HG02623 (cell line): ENCODE measurements around the gene SLC25A38.

Source experiments
- ATAC-seq: cut with Tn5 transposase; IDR thresholded peaks from one replicate; pipeline ENCODE4 v1.9.1; 2021; ENCODE audit warnings: moderate library complexity; ENCODE audit not compliant: unreplicated experiment

Gene SLC25A38

DNA sequence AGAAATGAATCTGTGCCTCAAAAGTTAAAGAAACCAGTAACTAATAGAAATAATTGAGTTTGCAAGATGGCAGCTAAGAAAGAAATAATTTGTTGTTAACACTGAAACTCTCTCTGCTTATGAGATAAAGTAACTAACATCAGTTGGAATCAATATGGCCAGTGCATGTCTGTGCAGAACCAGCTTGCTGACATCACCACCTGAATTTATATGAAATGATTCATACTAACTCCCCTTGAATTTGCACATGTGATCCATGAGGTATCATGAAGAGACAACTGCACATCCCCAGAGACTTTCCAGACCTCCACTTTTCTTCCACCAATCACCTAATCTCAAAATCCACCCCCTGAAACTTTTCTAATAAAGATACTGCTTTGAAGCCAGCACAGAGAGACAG is 10.3 kb upstream of the SLC25A38 start:
- ATAC-seq: no peak

DNA sequence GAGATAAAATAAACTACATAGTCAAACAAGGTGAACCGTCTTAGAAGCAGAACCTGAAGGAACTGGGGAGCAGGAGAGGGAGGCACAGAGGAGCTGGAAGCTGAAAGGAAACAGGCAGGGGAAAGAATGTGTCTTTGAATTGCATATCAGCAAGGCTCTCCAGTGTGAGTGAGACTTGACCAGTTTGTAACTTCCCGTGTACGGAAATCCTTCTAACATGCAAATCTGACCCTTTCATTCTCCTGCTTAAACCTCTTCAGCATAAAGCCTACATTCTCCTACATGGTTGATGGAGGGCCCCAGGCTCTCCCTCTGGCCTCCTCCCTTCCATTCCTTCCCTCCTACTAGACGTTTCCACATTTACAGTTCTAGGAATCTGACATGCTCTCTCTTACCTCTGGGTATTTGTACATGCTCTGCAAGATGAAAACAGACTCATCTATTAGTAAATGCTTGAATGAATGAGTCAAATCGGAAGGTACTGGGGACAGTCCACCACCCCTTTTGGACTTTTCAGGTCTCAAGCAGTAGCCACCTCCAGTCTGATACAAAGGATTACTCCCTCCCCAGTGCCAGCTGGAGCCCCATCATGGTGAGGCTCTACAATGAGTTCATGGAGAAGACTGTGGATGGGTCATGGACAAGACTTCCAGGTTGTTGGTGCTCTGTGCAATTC is 6.1 kb upstream of the SLC25A38 start:
- ATAC-seq: no peak

DNA sequence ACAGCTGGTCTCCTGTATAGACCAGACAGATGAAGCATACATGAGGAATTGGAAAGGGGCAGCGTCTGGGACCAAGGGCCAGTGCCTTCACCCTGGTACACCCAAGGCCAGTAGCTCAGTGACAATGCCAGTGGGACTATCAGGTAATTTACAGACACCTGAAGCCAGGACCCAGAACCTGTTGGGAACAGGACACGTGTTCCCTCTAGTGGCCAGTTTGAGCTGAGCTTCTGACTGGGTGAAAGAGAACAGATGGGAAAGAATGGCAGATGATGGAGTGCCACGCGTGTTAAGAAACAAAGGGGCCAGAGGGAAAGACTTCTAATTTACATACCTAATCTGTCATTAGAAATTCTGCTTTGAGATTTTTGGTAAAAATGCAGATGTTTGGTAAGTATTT is 5.1 kb upstream of the SLC25A38 start:
- peak; percentile 76 for ATAC-seq

DNA sequence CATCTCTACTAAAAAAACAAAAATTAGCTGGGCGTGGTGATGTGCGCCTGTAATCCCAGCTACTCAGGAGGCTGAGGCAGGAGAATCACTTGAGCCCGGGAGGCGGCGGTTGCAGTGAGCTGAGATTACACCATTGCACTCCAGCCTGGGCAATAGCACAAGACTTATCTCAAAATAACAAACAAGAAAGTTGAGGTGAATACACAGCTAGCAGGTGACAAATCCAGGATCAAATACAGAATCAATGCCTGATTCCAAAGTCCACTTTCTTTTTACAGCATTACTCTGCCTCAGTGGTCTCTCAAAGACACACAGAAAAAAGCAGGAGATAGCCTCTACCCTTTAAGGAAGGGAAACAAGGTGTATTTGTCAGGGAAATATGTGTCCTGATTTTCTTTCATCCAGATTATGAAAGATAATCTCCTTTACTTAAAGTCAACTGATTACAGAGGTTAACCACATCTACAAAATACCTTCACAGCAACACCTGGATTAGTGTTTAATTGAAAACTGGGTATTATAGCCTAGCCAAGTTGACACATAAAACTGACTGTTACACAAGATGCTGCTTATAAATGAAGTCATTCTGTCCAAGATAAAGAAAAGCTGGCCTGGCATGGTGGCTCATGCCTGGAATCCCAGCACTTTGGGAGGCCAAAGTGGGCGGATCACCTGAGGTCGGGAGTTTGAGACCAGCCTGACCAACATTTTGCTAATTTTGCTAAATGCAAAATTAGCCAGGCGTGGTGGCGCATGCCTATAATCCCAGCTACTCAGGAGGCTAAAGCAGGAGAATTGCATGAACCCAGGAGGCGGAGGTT is 4.0 kb upstream of the SLC25A38 start:
- ATAC-seq: no peak

DNA sequence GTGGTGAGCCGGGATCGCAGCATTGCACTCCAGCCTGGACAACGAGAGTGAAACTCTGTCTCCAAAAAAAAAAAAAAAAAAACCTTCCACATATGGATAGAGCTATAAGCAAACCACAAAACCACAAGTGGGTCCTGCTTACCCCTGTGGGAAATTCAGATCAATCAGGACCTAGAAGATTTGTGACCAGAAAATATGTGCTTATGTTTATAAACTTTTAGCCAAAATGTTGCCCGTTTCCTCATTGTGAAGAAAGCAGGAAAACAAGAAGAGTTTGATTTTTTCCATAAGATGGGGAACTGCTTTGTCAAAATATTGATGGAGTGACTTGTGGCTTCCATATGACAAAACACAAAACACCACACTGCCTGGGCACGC is 3.4 kb upstream of the SLC25A38 start:
- no peak for ATAC-seq

DNA sequence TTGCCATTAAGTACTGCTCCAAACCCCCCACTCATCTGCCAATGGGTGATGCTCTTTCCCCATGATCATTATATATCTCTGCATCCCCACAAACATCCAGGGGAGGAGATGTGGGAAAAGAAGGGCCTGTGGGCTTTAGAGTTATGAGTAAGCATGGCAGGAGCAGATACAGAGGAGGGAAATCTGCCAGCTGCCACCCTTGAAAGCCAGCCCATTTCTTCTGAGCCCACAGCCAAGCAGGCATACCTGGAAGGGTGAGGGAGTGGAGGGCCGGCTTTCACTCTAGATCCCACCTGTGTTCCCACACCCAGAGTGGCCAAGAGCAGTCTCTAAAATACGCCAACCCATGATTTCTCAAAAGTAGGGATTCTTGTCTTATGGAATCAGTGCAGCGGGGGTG is 1.7 kb upstream of the SLC25A38 start:
- ATAC-seq: no peak

DNA sequence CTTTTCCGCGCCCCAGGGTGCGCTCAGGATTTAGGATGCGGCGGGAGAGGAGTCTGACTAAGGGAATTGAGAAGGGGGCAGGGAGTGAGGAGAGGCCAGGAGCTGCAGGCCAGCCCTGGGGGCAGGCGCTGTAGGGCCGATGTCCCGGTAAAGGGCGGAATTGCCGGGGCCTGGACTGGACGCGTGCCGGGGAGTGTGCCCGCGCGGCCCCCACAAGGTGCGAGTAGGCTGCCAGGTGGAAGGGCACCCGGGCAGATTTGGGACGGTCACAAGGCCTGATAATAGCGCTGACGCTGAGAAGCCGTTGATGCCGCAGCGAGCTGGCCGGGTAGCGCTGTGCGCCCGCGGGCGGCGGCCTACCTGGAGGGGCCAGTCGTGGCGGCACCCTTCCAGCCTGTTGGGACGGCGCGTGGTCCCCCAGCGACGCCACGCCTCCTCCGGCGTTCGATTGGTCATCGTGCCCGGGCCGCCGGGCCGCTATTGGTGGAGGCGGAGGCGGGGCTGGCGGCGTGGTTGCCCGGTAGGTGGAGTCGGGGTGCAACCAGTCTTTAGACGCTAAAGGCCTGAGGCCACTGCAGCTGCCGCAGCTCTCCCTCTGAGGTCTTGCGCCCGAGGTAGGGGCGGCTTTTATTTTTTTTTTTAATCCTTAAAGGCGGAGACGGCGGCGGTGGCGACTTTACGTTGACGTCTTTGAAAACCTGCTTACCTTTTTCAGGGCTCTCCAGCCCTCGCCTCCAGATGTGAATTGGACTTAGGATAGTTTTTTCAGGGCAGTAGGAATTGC is 903 bp downstream of the SLC25A38 start:
- ATAC-seq: peak; percentile 63

DNA sequence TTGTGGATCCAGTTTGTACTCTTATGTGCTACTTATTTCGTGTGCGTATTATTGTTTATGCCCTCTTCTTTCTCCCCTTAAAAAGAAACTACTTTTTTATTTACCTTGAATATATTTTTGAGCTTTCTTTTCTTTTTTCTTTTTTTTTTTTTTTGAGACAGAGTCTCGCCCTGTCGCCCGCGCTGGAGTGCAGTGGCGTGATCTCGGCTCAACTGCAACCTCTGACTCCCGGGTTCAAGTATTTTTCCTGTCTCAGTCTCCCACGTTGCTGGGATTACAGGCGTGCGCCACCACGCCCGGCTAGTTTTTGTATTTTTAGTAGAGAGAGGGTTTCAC is 1.5 kb downstream of the SLC25A38 start:
- no peak for ATAC-seq

DNA sequence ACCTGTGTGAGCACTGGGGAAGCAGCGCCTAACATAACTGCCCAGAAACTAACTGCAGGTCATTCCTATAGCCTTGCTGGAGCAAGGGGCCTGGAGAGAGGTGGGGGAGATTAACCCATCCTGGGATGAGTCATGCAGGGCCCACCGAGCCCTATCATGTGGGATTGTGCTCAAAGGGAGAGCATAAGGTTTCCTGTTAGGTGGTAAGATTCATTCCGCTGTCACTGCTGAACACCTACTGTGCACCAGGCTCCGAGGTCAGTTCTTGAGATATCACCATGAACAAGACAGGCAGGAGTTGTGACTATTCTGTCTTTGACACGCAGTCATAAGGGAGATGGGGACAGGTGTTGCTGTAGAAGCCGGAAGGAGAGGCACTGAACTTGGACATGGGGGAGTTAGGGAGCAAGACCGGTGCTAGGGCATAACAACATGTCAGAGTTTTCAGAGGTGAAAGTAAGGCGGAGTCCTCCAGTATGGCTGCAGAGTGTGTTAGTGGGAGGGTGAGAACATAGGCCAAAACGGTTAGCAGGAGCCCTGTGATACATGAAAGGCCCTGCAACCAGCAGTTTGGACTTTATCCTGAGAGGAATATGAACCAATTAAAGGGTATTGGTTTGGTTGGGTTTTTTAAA is 2.4 kb downstream of the SLC25A38 start:
- ATAC-seq: no peak

DNA sequence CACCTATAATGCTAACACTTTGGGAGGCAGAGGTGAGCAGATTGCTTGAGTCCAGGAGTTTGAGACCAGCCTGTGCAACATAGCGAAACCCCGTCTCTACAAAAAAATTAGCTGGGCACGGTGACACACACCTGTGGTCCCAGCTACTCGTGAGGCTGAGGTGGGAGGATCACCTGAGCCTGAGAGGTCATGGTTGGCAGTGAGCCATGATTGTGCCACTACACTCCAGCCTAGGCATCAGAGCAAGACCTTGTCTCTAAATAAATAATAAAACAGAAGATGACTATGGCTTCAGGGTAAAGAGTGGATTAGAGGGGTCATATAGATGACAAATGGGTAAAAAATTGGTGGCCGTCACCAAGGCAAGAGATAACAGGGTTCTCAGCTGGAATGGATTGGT is 3.1 kb downstream of the SLC25A38 start:
- no peak for ATAC-seq

DNA sequence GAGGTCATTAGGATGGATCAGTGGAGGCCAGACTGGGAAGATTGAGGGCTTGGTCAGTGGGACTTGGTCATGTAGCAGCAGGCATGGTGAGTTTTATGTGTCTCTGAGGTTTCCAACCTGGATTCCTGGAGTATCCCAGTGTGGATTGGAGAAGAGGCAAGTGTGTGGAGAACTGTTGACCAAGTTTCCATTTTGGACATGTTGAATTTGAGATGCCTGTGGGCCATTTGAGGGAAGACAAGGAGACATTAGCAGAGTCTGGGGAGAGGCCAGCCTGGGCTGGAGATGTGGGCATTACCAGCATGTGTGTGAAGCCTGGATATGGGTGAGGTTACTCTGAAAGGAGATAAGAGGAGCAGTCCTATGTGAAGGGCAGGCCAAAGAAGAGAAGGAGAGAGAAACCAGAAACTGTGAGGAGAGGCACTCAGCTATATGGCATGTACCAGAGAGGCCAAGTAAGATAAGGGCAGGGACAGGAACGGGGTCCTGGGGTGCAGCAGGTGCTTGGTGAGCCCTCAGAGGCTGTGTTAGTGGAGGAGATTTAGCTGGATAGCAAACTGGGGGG is 4.3 kb downstream of the SLC25A38 start:
- no peak for ATAC-seq

DNA sequence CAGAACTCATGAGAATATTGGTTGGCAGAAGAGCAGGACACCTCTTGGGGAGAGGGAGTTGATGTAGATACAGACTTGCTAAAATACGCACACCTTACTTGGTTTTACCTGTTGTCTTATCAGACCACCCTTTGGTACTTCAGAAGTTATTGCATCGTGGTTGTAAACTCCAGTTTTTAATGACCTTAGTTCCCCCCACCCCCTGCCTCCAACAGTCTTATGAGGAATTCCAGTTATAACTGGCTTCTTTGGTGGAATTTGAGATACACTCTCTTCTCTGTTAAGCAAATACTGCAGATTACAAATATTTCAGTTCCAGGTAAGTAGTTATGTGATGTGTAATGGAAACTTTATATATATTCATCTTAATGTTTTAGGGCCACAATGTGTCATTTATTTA is 5.0 kb downstream of the SLC25A38 start:
- ATAC-seq: no peak

DNA sequence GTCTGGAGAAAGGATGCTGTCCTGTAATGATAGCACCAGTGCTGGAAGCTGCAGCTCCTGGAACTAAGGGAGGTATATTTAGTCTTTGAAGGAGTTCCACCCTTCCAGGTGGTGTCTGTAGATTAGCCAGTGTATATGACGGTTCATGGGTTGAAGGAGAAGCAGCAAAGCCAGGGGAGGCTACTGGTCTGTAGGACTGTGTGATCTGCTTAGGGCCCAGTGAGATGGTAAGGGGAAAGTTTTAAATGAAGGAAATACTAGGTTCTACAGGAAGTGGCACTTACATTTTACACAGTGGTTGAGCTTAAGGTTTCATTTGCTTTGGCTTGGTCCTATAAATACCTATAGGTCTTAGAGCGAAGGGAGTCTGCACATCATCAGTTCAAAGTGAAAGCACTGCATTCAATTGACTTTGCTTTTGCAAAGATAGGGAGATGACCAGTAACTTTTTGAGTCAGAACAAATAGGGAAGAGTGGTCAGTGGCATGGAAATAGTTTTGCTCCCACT is 5.6 kb downstream of the SLC25A38 start:
- peak; percentile 77 for ATAC-seq

DNA sequence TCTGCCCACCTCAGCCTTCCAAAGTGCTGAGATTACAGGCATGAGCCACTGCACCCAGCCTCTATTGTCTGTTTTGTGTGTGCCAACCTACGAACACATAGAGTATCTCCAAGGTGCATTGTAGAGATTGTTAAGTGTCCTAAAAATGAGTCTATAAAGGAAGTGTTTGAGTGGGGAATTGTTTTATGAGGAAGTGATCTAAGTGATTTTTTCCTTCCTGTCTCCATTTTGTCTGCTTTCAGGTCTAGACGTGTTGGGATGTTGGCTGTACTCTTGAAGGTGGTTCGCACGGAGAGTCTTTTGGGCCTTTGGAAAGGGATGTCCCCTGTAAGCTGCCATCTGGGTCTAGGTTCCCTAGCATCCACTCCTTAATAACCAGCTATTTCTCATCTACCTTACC is 7.0 kb downstream of the SLC25A38 start:
- ATAC-seq: no peak

DNA sequence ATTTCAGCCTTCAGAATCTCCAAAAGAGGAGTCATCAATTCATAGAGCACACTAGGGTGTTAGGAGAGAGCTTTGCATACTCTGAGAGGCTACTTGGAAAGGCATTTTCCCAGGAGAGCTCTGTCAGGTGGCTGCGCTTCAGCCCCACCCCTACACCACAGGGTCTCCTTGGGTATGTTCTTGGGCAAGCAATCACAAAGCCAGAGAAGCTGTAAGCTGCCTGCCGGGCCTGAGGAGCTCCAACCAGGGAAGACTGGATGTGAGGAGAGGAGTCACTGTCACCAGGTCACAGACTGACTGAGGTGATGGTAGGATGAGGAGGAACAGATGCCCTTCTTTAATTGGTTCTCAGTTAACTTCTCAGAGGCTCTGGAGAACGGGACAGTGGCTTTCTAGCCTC is 13.5 kb downstream of the SLC25A38 start:
- no peak for ATAC-seq

DNA sequence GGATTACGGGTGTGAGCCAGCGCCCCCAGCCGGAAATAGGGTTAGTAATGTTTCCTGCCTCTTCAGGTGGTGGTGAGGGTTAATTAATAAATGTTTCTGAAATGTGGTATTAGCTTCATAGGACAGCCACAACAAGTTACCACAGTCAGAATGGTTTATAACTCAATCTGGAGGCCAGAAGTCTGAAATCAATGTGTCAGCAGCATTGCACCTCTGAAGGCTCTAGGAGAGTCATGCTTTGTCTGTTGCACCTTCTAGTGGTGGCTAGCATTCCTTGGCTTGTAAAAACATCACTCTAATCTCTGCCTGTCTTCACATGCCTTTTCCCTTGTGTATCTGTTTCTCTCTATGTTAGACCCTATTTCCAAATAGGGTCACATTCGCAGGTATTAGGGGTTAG is 15.5 kb downstream of the SLC25A38 start:
- ATAC-seq: no peak

DNA sequence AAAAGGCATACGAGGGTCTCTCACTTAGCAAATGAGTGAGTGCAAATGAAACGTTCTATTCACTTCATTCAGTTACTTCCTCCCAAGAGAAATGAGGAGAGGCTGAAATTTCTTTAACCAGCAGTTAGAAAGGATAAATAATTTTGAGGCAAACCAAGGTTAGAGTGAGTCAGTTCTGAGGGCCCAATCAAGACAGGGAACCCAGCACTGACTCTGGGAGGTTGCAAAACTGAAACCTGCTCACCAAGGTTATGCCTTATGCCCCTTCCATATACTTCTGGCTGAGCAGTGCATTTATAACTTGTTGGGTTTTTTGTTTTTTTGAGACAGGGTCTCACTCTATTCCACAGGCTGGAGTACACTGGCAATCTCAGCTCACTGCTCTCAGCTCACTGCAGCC is 18.8 kb downstream of the SLC25A38 start:
- no peak for ATAC-seq

DNA sequence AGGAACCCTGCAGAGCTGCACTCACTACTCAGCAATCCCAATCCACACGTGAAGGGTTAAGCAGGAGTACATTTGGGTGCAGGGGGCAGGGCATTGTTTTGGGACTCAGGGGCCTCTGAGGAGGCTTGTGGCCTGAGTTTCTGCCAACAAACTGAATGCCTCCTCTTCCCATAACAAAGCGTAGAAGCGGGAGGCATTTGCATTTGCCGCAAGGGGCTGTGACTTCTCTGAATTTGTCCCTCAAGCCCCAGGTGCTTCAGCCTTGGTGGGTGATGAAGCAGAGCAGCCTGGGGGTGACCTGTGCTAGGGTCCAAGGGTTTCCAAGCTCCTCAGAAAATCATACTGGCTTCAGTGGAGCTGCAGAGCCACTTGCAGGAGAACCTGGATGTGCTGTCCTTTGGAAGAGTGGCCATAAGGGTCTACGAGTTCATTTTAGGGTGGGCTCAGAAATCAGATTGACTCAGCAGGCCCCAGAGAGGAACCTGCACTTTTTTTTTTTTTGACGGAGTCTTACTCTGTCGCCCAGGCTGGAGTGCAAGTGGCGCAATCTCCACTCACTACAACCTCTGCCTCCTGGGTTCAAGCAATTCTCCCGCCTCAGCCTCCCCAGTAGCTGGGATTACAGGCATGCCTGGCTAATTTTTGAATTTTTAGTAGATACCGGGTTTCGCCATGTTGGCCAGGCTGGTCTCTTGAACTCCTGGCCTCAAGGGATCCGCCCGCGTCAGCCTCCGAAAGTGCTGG is 21.9 kb downstream of the SLC25A38 start:
- ATAC-seq: no peak

DNA sequence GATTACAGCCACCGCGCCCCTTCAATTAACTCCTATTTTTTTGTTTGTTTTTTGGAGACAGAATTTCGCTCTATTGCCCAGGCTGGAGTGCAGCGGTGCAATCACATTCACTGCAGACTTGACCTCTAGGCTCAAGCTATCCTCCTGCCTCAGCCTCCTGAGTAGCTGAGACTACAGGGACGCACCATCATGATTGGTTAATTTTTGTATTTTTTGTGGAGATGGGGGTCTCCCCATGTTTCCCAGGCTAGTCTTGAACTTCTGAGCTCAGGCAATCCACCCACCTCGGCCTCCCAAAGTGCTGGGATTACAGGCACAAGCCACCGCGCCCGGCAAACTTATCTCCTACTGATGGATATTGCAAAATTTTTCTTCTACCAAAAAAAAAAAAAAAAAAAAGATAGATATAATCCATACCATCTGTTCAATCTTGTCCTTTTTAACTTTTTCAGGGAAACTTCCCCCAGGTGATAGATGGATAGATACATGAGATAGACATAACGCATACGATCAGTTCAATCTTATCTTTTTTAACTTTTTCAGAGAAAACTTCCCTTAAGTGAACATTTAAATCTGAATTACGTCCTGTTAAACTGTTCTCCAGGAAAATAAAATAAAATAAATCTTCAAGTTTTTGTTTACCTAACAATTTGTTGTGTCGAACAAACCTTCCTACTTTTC is 22.7 kb downstream of the SLC25A38 start:
- ATAC-seq: no peak
